Calu3 (cell line): ENCODE results near the gene MGAT3. TPM values are rescaled to one million over a fixed set of nuclear protein-coding genes. Genes with fewer than 3 reads are reported as not detected.

ENCODE experiments used
- BruUV-seq: library from RNA; stranded (reverse); fragments of 400-500 nt; replicated peaks from 2 replicates; lab custom pipeline; 2021; lab: Mats Ljungman, UMichigan
- CTCF ChIA-PET: fragments of 300-600 bp; sonication (Branson Sonifier 250); formaldehyde crosslinking; loops from one replicate; lab custom pipeline; 2022; ENCODE audit warnings: antibody characterized with exemption; lab: Charles Lee
- DNase-seq: peaks from one replicate; pipeline ENCODE4 v3.0.0; 2022
- H3K27ac Mint-ChIP-seq: one replicate; pipeline ENCODE4 v1.8.0; 2022; ENCODE audit warnings: mixed read lengths; ENCODE audit not compliant: unreplicated experiment
- H3K27me3 Mint-ChIP-seq: one replicate; pipeline ENCODE4 v1.8.0; 2022; ENCODE audit warnings: mixed read lengths; ENCODE audit not compliant: unreplicated experiment
- H3K36me3 Mint-ChIP-seq: one replicate; pipeline ENCODE4 v1.8.0; 2022; ENCODE audit warnings: mild to moderate bottlenecking, moderate library complexity, mixed read lengths; ENCODE audit not compliant: insufficient read depth, unreplicated experiment
- H3K4me1 Mint-ChIP-seq: one replicate; pipeline ENCODE4 v1.8.0; 2022; ENCODE audit warnings: mild to moderate bottlenecking, low read depth, mixed read lengths; ENCODE audit not compliant: unreplicated experiment
- H3K4me3 Mint-ChIP-seq: one replicate; pipeline ENCODE4 v1.8.0; 2022; ENCODE audit warnings: mild to moderate bottlenecking, low read depth, moderate library complexity, mixed read lengths; ENCODE audit not compliant: unreplicated experiment
- H3K9me3 Mint-ChIP-seq: one replicate; pipeline ENCODE4 v1.8.0; 2022; ENCODE audit warnings: low read depth, mixed read lengths; ENCODE audit not compliant: unreplicated experiment
- intact Hi-C: fragments of 100-400 bp; cut with micrococcal nuclease; formaldehyde crosslinking; loops from one replicate; pipeline ENCODE4 v1.10.0; 2022; ENCODE audit not compliant: unreplicated experiment
- total RNA-seq: library from RNA; stranded (reverse); gene quantifications from 2 replicates; pipeline ENCODE4 v1.2.3, GENCODE V29; 2022
- TF ChIP-seq, protein P1 (sequence below): fragments of 200-600 bp; IDR thresholded peaks from one replicate; pipeline ENCODE4 v1.8.0; 2022; ENCODE audit warnings: antibody characterized with exemption; ENCODE audit not compliant: unreplicated experiment

Gene MGAT3
- total RNA-seq, 1 experiment from 2014 or later = 33.0 TPM

GRCh38 chr22:39470451-39471291 is 13.9 kb downstream of the MGAT3 start:
- CTCF ChIA-PET = interaction anchor here (1.2 to 1.8 kb wide), 7 partner anchors 16 to 549 kb away, joined by 3 to 13 read pairs (median 5); partner anchors contain the start of gene TAB1
- peak; percentile 30 for DNase-seq

DNA sequence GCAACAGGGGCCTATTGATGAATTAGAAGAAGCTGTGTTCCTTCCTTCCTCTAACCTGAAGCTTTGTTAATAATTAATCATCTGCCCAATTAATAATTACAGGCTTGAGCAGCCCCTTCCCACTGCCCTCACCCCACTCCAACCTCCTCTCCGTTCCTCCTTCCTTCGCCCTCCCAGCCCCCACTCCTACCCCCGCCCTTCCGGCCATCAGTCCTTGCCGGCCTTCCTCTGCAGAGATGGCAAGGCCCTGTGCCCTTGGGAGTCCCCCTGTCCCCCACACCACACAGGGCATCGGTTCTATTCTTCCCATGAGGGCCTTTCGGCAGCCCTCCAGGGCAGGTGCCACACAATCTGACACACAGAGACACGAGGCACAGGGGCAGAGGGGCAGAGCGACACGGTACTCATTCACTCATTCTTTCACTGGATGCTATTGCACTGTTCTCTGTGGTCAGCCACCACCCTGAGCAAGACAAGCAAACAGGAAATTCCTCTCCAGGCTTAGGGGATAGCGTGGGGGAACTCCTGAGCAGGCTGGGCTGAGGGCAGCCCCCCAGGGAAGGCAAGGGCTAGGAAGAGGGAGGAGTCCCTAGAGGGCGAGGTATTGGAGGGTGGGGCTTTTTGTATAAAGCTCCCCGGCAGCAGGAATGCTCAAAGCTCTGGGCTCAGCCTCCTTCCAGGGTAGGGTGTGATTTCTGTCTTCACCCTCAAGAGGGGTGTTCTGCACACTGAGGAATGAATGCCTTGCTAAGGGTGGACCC is 14.7 kb downstream of the MGAT3 start:
- CTCF ChIA-PET = interaction anchor here (1.0 to 2.1 kb wide), 12 partner anchors 11 to 550 kb away, joined by 3 to 13 read pairs (median 4); partner anchors contain the start of gene TAB1
- peaks cover 27% of the 10 kb centered on the region for H3K36me3 Mint-ChIP-seq
- TF ChIP-seq, protein P1, sequence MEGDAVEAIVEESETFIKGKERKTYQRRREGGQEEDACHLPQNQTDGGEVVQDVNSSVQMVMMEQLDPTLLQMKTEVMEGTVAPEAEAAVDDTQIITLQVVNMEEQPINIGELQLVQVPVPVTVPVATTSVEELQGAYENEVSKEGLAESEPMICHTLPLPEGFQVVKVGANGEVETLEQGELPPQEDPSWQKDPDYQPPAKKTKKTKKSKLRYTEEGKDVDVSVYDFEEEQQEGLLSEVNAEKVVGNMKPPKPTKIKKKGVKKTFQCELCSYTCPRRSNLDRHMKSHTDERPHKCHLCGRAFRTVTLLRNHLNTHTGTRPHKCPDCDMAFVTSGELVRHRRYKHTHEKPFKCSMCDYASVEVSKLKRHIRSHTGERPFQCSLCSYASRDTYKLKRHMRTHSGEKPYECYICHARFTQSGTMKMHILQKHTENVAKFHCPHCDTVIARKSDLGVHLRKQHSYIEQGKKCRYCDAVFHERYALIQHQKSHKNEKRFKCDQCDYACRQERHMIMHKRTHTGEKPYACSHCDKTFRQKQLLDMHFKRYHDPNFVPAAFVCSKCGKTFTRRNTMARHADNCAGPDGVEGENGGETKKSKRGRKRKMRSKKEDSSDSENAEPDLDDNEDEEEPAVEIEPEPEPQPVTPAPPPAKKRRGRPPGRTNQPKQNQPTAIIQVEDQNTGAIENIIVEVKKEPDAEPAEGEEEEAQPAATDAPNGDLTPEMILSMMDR = no peak
- no peaks in the 10 kb centered on the region for H3K9me3 Mint-ChIP-seq
- BruUV-seq = no TSS peak
- H3K27me3 Mint-ChIP-seq = no peaks in the 10 kb centered on the region
- intact Hi-C loops = no loop called here
- H3K4me1 Mint-ChIP-seq = peaks cover 67% of the 10 kb centered on the region
- DNase-seq = peak; percentile 85
- H3K4me3 Mint-ChIP-seq = peak overlapping the region; percentile 85
- H3K27ac Mint-ChIP-seq = peak overlapping the region; percentile 92

More at GRCh38 chr22:39470451-39471291, 13.9 kb downstream of the MGAT3 start:
- Mint-ChIP-seq H3K9me3 (no peaks in the 10 kb centered on the region), H3K27ac (peak overlapping the region; percentile 92), H3K4me1 (peaks cover 69% of the 10 kb centered on the region), H3K27me3 (no peaks in the 10 kb centered on the region), H3K4me3 (peak overlapping the region; percentile 85), H3K36me3 (peaks cover 27% of the 10 kb centered on the region)
- TF ChIP-seq, protein P1 = no peak
- intact Hi-C loops = no loop called here
- TSS peak; percentile 32 for BruUV-seq

DNA sequence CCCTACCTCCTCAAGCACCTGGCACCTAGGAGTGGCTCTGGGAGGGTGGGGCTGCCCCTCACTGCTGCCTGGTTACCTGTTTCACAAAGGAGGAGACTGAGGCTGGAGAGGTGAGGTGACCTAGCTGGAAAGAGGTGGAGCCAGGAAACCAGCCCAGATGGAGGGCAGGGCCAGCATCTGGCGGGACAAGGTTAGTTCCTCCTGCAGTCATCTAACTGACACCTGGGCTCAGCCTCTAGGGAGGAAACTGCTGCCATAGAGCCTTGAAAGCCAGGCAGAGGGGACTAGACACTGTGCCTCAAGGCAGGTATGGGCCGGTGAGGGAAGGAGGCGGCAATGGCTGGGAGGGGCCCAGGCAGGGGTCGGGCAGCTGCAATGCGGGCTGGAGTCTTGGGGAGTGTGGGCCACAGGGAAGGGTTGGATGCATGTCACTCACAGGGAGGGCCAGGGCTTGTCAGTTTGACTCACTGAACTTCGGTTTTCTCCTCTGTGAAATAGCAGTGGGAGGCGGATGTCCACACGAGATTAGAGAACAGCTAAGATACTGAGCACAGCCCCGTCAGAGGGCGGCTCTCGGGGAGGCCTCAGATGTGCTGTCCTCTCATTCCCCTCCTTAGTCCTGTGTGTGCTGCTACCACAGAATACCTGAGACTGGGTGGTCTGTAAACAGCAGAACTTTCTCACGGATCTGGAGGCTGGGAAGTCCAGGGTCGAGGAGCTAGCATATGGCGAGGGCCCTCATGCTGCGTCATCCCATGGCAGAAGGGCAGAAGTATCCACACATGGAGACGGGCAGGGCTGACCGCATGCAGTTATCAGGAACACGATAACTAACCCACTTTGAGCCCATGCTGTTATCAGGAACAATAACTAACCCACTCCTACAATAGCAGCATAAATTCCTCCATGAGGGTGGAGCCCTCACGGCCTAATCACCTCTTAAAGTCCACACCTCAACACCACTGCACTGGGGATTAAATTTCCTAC is 16.1 kb downstream of the MGAT3 start:
- Mint-ChIP-seq H3K36me3 (peaks cover 27% of the 10 kb centered on the region), H3K27ac (peak overlapping the region; percentile 92), H3K4me3 (peak overlapping the region; percentile 85), H3K4me1 (peaks cover 61% of the 10 kb centered on the region), H3K9me3 (no peaks in the 10 kb centered on the region), H3K27me3 (no peaks in the 10 kb centered on the region)
- intact Hi-C loops = no loop called here
- no TSS peak for BruUV-seq
- DNase-seq = peak; percentile 70
- TF ChIP-seq, protein P1 = no peak
- CTCF ChIA-PET = interaction anchor here (1.1 to 2.1 kb wide), 8 partner anchors 10 to 140 kb away, joined by 3 to 13 read pairs (median 4); no protein-coding TSS in a partner anchor
